ENCODE data around the gene PYGO2. TPM values are rescaled to one million over a fixed set of nuclear protein-coding genes. Genes with fewer than 3 reads are reported as not detected.

Gene PYGO2
- total and polyA plus RNA-seq, 2 of the 8 experiments (the other 6 are each of a cell fraction or from before 2014, with no cell fraction given), result 31.0 to 31.6 TPM

GRCh38 chr1:154966111-154966510 is 4.5 kb upstream of the PYGO2 start:
- H3K23ac ChIP-seq (ENCODE audit: insufficient read length), result no peak overlapping the region
- no peaks in the 10 kb centered on the region for H3K9me3 ChIP-seq (ENCODE audit: insufficient read depth in 2 of 2, low read depth in 1 of 2, low read length in 1 of 2)
- no peak overlapping the region for H3K27ac ChIP-seq (ENCODE audit: low read depth, low read length)
- H3K18ac ChIP-seq (ENCODE audit: extremely low read depth, low read length), result no peak overlapping the region
- no peak overlapping the region for H3K56ac ChIP-seq (replicated peaks; ENCODE audit: insufficient read length, low read depth, low read length)
- H2BK12ac ChIP-seq (ENCODE audit: low read depth, low read length), result no peak overlapping the region
- H4K20me1 ChIP-seq (replicated peaks in 1 of 2; ENCODE audit: control insufficient read depth in 1 of 2, insufficient read depth in 2 of 2, low read length in 2 of 2), result peaks cover 9 to 13% of the 10 kb centered on the region in 2 experiments
- H3K36me3 ChIP-seq (ENCODE audit: control insufficient read depth in 2 of 4, insufficient read depth in 4 of 4, low read length in 3 of 4), result peaks cover 20 to 51% (median 43%) of the 10 kb centered on the region in 4 experiments
- H2AK5ac ChIP-seq (ENCODE audit: low read depth, low read length), result no peak overlapping the region
- no peaks in the 10 kb centered on the region for H3K27me3 ChIP-seq (replicated peaks in 1 of 4; ENCODE audit: control insufficient read depth in 3 of 4, extremely low read depth in 1 of 4, insufficient read depth in 3 of 4, low read length in 3 of 4)
- H3K23me2 ChIP-seq (ENCODE audit: low read depth, low read length), result peaks cover 11% of the 10 kb centered on the region; the same call in 1 of the 2 replicates
- H3K79me2 ChIP-seq (ENCODE audit: control insufficient read depth in 1 of 2, insufficient read depth in 2 of 2, low read length in 2 of 2), result peaks cover 6 to 38% of the 10 kb centered on the region in 2 experiments; a peak in 3 of 4 replicates
- H3K9ac ChIP-seq (replicated peaks in 1 of 4; ENCODE audit: extremely low read depth in 1 of 4, low read depth in 3 of 4, low read length in 3 of 4), result no peak overlapping the region
- H3K4me2 ChIP-seq (ENCODE audit: insufficient read depth in 1 of 2, low read depth in 2 of 2, low read length in 2 of 2), result no peak overlapping the region
- no peak overlapping the region for H3K4ac ChIP-seq (replicated peaks; ENCODE audit: insufficient read length, low read depth, low read length)
- H4K5ac ChIP-seq (ENCODE audit: insufficient read length, low read depth, low read length), result no peak overlapping the region
- H3K79me1 ChIP-seq (ENCODE audit: low read depth, low read length), result peaks cover 14% of the 10 kb centered on the region
- ChIA-PET CTCF (ENCODE audit: partially characterized antibody) (interaction anchor here (0.8 to 8.2 kb wide), 6 partner anchors 10 to 119 kb away, joined by 3 to 113 read pairs (median 3); partner anchors contain the start of genes FLAD1, LENEP and PBXIP1), POLR2A (ENCODE audit: partially characterized antibody) (interaction anchor here (1.8 to 42.8 kb wide), 3 partner anchors 7 to 22 kb away, joined by 7 to 662 read pairs (median 662); partner anchors contain the start of genes CKS1B, FLAD1, LENEP and PBXIP1)
- no peak overlapping the region for H2AFZ ChIP-seq (ENCODE audit: low read length)
- H2BK120ac ChIP-seq (replicated peaks; ENCODE audit: low read depth, low read length), result no peak overlapping the region
- no peak overlapping the region for H2BK5ac ChIP-seq (ENCODE audit: low read depth, low read length)
- no peak overlapping the region for H3K4me3 ChIP-seq (ENCODE audit: extremely low read depth in 1 of 4, insufficient read depth in 2 of 4, low read depth in 3 of 4, low read length in 4 of 4)
- WGBS, 2 experiments (ENCODE audit: extremely low coverage in 1 of 2, insufficient coverage in 1 of 2, insufficient read length in 1 of 2, insufficient replicate concordance in 2 of 2, low coverage in 1 of 2, low lambda C conversion rate in 2 of 2, missing lambda C conversion rate in 1 of 2), result 90% methylated on average over 6 of the region's 7 CpGs; no CpG with 5 or more reads in 1 of the 2 experiments
- H2BK15ac ChIP-seq (ENCODE audit: low read length), result no peak overlapping the region
- DNase-seq (ENCODE audit: low read depth in 1 of 2, low spot score in 2 of 2), result no peak
- no peak for FAIRE-seq
- H4K8ac ChIP-seq (ENCODE audit: extremely low read depth, insufficient read depth, low read length), result no peak overlapping the region
- no peak overlapping the region for H4K91ac ChIP-seq (replicated peaks; ENCODE audit: insufficient read length, low read length)
- peaks cover 0 to 13% (median 7%) of the 10 kb centered on the region in 4 experiments; a peak in 6 of 7 replicates for H3K4me1 ChIP-seq (replicated peaks in 1 of 4; ENCODE audit: control insufficient read depth in 3 of 4, insufficient read depth in 4 of 4, low read length in 3 of 4)
- no peak overlapping the region for H2BK20ac ChIP-seq (ENCODE audit: low read length)
- H3K14ac ChIP-seq (ENCODE audit: insufficient read length), result no peak overlapping the region
- TF ChIP-seq KDM1A (IDR thresholded peaks at IDR 0.05; ENCODE audit: borderline replicate concordance, low read length), result no peak
- no peak for TF ChIP-seq SP4 (IDR thresholded peaks at IDR 0.05; ENCODE audit: low read length)
- TF ChIP-seq RXRA (IDR thresholded peaks at IDR 0.05; ENCODE audit: insufficient read depth, low read depth, low read length), result no peak
- TF ChIP-seq KDM5A (IDR thresholded peaks at IDR 0.05; ENCODE audit: low read length), result no peak
- TF ChIP-seq CBX5 (IDR thresholded peaks at IDR 0.05; ENCODE audit: low read depth, low read length), result no peak
- no peak for TF ChIP-seq TBP (IDR thresholded peaks at IDR 0.05; ENCODE audit: low read depth, low read length)
- TF ChIP-seq RAD21 (IDR thresholded peaks at IDR 0.05 in 1 of 2, conservative IDR thresholded peaks at IDR 0.05 in 1 of 2; ENCODE audit: low read depth in 2 of 2, low read length in 2 of 2), result no peak
- TF ChIP-seq CBX8 (IDR thresholded peaks at IDR 0.05; ENCODE audit: borderline replicate concordance, low read depth, low read length), result no peak
- TF ChIP-seq SIX5 (IDR thresholded peaks at IDR 0.05; ENCODE audit: low read depth, low read length), result no peak
- TF ChIP-seq ASH2L (IDR thresholded peaks at IDR 0.05; ENCODE audit: low read length), result no peak
- TF ChIP-seq SIN3A (conservative IDR thresholded peaks at IDR 0.05 in 1 of 2, IDR thresholded peaks at IDR 0.05 in 1 of 2; ENCODE audit: low read depth in 1 of 2, low read length in 2 of 2), result no peak
- no peak for TF ChIP-seq JUN (IDR thresholded peaks at IDR 0.05; ENCODE audit: low read depth, low read length)
- TF ChIP-seq HDAC6 (IDR thresholded peaks at IDR 0.05; ENCODE audit: low read depth, low read length), result no peak
- no peak for TF ChIP-seq YY1 (IDR thresholded peaks at IDR 0.05; ENCODE audit: low read depth, low read length)

Data from H1 (cell line).